Measurements from ENCODE around the gene PID1.

Gene PID1, protein sequence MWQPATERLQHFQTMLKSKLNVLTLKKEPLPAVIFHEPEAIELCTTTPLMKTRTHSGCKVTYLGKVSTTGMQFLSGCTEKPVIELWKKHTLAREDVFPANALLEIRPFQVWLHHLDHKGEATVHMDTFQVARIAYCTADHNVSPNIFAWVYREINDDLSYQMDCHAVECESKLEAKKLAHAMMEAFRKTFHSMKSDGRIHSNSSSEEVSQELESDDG

DNA sequence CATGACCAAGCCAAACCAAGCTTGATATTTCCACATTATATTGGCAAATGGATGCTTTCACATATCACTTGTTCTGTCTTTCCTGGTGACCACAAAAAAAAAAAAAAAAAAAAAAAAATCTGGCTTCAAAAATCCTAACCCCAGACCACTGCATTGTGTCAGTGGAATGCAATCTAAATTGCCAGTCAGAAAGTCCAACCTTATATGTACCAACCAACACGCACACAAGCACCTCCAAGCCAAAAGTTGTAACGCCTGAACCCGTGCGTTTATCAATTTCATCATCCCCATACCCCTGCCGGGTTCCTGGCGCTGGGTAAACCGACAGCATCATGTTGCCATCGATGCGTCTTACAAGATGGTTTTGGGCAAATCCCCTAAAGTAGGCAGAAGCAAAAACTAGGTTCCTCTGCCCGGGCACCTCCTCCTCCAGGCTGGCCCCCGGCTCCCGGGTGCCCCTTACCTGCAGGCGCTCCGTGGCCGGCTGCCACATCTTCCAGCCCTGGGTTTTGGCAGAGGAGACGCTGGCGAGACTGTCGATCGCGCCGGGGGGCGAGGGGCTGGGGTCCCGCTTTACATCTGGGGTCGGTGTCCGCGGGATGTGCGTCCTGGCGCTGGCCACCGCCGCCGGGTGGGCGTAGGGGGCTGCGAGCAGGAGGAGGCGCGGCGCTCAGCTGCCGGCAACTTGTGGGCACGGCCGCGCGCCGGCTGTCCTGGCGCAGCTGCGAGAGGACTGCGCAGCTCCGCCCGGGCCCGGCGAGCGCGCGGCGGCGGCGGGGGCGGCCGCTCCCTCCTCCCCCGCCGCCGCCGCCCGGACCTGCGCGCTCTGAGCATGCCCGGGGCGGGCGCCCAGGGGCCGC, at the start of gene PID1:
PID1 (minus strand) TSS at position 737 of the 860 bp plus-strand sequence; CDS start at position 493, 244 bp downstream.
- DNase-seq (ENCODE audit: low read depth): no peak

DNA sequence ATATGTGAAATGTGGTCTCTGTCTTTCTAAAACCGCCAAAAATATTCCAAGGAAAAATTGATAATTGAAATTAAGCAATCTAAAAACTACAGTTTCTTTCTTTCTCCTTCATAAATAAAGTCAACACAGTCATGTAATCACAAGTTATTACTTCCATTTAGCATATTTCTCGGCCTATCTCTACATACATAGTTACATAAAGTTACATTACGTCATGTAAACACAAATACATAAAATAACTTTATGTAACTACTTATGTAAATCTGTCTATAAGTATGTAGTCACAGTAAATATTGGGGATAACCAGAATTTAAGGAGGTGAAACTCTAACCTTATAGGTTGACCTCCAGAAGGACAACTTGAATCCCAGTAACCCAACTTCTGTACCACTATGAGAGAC, 48.5 kb upstream of the PID1 start:
- DNase-seq (ENCODE audit: low read depth): no peak

DNA sequence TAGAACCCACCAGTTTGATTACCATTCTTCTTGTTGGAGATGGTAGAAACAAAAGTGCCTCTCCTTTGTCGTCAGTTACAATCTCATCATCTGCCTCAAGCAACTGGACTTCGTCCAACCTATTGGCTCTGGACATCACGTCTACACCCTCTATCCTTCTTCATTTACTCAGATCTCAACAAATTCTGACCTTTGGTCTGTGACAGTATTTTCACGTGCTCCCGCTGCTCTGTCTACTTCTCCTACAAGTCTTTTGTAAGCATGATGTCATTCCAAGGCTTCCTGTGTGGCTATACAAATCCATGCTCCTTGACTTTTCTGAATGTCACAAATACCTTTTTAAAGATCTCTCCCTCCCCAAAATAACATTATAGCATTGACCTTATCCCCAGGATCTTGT, 43.0 kb upstream of the PID1 start:
- no peak for DNase-seq (ENCODE audit: low read depth)

DNA sequence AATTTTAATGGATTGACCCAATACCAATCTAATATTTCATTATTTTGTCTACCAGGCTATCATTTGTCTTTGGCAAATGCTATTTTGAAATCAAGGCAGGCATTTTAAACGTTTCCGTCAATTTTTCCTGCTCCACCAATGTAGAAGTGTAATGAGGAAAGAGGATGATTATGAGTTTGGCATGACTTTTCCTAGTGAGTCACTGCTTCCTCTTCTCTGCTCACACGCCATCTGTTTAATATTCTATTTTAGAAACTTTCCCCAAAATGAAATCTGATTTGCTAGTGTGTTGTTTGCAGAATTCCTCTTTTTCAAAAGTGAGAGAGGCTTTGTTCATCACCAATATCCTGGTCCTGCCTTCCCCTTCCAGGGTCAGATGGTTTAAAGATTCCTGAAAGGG, 42.5 kb upstream of the PID1 start:
- no peak for DNase-seq (ENCODE audit: low read depth)

DNA sequence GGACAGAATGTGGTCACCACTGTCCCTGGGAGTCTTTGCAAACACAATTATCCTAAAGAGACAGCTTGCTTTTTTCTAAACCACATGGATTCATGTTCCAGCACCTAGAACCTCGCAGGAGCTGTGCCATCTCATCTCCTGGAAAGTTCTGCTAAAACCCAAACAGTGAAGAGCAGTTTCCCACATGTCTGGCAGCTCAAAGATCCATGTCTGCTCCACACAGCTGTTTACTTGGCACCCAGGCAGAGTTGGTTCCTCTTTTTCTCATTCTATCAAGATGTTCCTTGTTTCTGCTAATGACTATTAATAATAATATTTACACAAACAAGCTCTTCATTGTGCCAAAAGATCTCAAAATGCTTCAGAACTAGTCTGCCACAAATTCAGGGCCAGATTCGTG, 30.1 kb upstream of the PID1 start:
- DNase-seq (ENCODE audit: low read depth): no peak

DNA sequence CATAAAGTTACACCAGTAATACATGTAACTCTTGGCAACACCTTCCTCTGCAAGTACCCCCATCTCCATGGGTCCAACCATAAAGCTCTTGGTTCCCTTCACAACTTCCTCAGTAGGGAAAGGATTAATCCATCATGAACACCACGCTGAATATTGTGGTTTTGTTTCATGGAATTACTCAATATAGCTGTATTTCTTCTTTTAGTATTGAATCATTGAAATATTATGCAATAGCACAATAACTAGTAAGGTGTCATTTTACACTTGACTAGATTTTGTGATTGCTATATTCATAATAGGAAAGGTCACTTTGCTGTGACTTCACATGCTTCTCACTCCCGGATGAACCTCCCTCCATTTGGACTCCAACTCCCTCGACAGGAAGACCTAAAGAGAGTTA, 29.7 kb upstream of the PID1 start:
- DNase-seq (ENCODE audit: low read depth): no peak

DNA sequence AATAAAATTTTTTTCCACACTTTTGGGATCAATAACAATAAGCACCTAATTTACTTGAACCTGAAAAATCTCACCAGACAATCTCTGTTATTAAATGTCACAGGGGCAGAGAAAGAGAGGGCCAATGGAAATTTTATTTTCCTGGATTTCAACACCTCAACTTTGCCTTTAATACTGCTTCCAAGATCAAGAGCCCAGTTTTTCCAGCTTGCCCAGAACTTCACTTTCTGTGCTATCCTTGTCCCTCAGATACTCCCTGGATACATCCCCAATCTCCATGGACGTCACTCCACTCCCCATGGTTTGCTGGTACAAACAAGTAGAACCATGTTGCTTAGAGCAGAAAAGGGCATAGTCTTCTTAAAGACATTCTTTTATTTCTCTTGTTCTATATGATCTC, 29.3 kb upstream of the PID1 start:
- no peak for DNase-seq (ENCODE audit: low read depth)

DNA sequence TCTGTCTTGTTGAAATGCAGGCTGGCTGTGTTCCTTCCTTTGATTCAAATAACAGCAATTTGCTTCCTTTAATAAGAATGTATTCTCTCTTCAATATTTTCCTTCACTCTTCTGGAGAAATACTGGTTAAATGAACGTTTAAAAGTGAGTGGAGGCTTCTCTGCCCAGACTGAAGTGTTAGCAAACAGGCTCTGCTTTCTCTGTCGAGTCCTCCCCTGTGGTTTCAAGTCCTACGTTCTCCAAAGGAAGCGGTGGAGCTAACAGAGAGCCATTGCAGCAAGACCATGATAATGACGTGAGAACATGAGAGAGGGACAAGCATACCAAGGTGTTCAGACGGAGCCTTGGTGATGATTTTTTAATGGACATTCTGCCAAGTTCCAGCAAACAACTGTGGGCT, 26.2 kb upstream of the PID1 start:
- no peak for DNase-seq (ENCODE audit: low read depth)

DNA sequence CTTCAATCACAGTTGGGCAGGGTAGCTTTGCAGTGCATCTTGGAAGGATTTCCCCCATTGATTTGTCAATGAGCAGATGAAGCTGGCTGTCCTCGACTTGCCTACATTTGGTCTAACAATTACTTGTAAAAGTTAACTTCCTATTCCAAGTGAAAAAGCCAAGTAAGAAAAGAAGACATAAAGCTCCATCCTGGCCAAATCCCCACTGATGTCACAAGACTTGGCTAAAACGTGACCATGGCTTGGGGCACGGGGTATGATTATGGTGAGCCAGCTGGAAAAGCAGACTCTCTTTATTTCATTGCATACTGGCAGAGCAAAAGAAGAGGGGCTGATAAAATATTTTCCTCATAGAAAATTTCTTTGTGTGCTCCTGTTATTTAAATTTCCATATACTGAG, 25.4 kb upstream of the PID1 start:
- DNase-seq (ENCODE audit: low read depth): no peak

DNA sequence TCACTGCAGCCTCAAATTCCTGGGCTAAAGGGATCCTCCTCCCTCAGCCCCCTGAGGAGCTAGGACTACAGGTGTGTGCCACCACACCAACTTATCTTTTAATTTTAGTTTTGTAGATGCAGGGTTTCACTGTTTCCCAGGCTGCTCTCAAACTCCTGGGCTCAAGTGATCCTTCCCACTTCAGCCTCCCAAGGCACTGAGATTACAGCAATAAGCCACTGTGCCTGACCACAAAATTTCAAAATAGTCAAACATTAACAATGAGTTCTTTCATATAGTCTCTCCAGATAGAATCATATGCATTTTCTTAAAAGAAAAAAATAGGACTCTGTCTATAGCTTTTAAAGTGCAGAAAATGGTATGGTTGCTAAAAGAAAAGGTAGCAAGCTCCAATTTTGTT, 24.9 kb upstream of the PID1 start:
- DNase-seq (ENCODE audit: low read depth): no peak

DNA sequence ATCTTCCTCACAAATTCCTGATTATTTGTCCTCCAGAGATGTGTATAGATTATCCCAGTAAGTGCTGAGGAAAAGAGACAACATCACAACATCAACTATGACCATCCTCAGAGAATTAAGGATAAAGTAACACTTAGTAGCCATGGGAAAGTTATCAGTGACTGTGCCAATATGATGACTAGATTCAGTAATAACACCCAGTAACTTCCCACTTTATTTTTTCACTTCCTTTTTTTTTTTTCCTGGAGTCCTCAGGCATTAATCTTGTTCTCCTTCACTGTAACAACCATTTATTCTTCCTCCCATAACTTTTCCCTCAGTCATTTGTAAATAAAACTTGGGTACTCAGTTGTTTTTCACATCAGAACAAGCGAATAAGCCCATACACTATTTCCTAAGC, 16.7 kb upstream of the PID1 start:
- no peak for DNase-seq (ENCODE audit: low read depth)

DNA sequence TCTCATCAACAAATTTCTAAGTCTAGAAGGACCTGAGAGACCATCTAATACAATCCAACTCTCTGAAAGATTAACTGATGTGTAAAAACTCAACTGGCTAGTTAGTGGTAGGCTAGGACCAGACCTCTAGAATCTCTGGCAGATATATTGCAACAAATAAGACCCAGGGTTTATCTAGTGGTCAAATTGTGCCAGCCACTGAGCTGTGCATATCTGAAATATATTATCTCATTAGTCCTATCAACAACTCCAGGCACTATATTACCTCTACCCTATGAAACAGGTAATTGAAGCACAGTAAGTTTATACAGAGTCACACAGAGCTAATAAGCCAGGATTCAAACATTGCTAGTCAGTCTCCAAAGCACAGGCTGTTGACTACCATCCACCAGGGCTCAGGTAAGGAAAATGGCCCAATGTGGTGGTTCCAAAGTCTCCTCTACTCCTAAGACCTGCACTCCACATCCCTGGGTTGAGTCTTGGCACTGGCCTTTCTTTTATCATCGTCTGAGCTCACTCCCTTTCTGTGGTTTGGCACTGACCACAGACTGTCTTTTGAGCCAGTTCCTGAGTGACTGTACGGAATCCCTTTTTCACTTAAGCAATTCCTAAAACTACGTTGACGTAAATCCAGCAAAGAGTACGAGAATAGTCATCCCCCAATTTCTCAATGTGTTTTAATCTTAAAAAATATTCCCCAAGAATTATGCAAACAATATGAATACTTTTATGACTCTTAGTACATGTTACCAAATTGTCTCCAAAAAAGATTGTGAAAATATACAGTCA, 11.9 kb upstream of the PID1 start:
- DNase-seq (ENCODE audit: low read depth): no peak

DNA sequence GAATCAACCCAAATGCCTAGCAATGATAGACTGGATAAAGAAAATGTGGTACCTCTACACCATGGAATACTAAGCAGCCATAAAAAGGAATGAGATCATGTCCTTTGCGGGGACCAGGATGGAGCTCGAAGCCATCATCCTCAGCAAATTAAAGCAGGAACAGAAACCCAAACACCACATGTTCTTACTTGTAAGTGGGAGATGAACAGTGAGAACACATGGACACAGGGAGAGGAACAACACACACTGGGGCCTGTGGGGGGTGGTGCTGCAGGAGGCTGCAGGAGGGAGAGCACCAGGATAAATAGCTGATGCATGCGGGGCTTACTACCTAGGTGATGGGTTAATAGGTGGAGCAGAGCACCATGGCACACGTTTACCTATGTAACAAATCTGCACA, 8.4 kb upstream of the PID1 start:
- no peak for DNase-seq (ENCODE audit: low read depth)

DNA sequence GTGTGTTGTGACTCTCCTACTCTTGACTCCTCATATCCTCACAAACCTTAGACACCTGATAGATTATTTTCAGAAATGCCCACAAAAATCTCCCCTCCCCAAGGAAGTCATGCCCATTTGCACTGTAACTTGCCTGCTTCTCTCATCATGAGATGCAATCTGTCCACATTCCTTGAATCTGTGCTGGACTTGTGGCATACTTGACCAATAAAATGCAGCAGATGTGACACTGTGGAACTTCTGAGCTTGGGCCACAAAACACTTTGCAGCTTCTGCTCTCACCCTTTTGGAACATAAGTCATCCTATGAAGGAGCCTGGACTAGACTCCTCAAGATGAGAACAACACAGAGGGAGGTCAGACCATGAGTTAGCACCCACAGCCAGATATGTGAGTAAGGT, 4.4 kb upstream of the PID1 start:
- DNase-seq (ENCODE audit: low read depth): no peak

DNA sequence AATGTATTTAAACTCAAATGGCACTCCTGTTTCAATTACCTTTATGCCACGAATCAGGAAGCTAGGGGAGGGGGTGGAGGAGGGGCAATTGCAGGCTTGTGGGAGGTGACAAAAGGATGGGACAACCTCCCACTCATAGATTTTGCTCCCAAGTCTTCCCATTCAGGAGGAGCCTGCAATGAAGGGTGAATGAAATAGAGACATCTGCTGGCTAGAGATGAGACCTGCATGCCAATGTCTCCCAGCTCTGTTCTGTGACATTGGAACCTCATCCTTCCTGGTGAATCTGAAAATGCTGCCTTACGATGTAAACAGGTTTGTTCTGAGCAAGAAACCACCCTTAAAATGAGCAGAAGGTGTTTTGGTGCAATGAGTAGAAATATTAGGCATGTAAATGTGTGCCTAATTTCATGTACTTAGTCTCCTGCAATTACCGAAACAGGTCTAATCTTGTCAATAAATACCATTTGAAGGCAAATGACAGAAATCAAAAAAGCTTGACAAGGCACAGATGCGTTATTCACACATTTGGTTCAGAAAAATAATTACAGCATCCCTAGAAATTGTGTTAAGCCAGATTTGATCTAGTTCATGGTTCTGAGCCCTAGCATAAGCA, 2.7 kb upstream of the PID1 start:
- DNase-seq (ENCODE audit: low read depth): no peak

DNA sequence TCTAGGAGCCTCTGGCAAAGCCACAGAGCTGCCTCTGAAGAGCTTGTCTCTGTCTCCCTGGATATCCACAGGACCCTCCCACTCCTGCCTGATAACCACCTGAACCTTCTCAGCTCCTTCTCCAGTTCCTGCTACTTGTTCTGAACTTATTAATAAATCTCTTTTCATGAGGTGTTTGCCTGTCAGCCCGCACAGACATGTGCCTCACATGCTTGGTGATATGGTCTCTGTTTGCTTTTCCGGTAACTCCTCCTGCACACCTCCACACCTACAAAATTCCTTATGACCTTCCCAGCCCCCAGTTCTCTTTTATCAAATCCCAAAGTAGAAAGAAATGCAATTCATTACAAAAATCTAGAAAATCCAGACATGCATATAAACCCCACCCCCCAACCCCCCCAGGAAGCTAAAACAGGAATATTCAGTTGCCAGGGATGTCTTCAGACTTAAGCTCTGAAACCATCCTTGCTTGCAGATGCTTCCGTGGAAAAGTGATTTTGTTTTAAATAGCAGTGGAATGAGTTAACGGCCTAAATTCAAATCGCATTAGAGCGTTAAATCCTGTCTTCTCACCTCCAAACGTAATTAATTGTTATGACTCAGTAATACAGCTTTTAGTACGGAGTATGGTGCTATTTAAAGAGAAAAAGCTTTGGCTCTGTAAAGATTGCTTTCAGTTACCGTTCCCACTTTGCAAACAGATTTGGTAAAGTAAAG, 2.1 kb upstream of the PID1 start:
- DNase-seq (ENCODE audit: low read depth): no peak

DNA sequence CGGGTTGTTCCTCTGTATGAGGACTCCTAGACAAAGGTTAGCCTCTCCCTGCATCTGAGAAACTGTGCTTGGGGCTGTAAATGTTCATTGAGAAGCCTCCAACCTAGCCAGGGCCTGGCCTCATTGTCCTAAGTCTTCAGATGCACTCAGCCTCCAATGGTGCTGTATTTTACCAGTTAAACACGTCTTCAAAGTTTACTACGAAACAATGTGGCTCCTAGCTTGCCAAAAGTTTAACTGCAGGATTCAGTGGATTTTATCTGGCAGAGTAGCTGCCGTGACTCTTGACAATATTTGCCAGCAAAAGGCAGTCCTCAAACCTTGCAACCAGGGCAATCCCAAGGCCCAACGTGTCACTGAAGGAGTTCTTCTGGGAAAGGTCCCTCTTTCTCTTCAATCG, 1.1 kb downstream of the PID1 start:
- no peak for DNase-seq (ENCODE audit: low read depth)

DNA sequence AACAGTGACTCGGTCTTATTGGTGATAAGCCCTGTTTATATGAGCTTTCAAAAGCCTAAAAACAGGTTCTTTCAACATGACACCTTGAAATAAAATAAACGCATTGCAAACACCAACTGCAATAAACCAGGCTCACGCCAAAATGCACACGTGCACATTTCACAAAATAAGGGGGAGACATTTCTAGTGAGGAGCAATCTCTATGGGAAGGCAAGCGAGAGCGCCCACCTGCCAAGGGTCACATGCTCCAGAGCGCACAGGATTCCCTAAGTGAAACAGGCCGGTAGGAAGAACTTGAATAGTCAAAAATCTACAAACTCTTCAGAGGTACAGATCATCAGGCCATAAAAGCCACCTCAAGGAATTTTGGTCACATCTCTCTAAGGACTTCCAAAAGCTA, 1.9 kb downstream of the PID1 start:
- no peak for DNase-seq (ENCODE audit: low read depth)

DNA sequence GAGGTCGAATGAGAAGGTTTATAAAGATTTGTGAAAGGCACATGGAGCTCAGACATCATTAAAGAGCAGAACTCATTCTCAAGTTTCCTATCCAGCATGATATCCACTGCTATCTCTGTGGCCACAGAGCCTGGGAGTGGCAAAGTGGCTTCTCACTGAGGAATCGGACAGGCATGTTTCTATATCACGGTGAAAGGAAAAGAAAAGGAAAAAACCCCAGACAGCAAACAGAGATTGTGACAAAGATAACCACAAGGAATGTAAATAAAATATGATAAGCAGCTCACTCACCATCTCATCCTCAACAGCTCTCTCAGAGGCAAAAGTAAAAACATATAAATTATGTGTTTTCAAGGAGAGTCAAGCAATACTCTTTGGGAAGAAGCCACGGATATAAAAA, 2.5 kb downstream of the PID1 start:
- DNase-seq (ENCODE audit: low read depth): no peak

DNA sequence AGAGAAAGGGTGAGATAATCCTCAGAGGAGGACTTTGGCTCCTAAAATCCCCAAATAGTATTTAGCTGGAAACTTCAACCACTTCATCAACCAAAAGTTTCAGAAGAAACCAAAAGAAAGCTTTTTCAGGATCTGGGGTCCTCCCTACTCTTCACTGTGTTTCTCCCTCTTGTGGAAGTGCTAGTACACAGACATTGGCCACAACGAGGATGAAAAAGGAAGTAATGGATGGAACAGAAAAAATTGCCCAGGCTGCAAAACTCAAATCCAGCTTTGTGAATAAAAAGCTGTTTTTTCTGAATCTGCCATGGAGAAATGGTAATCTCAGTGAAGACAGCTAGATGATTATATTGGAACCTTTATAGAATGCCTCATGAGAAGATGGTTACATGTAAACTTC, 4.0 kb downstream of the PID1 start:
- no peak for DNase-seq (ENCODE audit: low read depth)

DNA sequence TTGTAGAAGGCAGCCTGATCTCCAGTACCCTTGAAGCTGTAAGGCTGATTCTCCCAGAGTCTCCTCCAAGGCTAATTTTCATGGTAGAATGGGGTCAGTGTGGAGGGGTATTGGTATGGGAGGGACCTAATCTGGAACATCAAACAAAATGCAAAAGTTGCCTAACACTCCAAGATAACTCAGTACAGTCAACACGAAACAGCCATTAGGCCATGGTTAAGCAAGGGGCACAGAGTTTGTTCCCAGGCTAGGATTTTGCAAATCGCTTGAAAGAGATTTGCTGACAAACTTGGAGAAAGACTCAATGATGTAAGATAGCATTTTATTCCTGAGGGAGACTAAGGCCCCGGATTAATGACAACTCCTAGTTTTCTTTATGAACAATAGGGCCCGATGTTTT, 5.4 kb downstream of the PID1 start:
- no peak for DNase-seq (ENCODE audit: low read depth)

DNA sequence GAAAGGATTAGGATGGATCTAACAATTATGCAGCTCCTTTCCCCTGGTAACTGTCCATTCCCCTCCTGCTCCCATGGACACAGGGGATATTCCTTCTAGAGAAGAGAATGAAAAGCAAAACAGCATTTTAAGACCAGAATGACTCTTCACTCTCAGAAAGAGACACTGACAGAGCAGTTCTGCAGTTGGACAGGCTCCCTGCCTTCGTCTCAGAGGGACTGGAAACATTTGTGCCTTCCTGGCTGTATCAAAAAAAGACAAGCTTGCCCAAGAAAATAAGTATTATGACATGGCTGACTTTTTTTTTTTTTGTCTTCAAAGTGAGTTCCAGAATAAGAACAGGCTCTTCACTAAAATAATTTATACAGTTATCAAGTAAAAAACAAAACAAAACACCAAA, 9.5 kb downstream of the PID1 start:
- DNase-seq (ENCODE audit: low read depth): no peak

Measured in activated T-helper 9 cell treated with anti-CD3 and anti-CD28 coated beads, Interleukin-2, amount 50 U/mL, for 16 hours (primary cell).